CD4-positive, CD25-positive, alpha-beta regulatory T cell (primary cell): ENCODE data around the gene TCEAL4. TPM values are rescaled to one million over a fixed set of nuclear protein-coding genes. Genes with fewer than 3 reads are reported as not detected.
"Not testable (repeated sequence)": the region's sequence is repeated elsewhere in the genome, so short reads cannot be mapped to it uniquely, and the experiment has no call there.

Source experiments
- ATAC-seq, 2 donors: fragments of 150-1000 bp; cut with Tn5 transposase; one replicate each; pipeline ENCODE4 v1.10.0; 2021; ENCODE audit warnings: low read depth in 2 of 2, moderate number of reproducible peaks in 2 of 2, moderate library complexity in 1 of 2
- DNase-seq, 3 donors: peaks; one replicate each; pipeline versions ENCODE4 v3.0.0 to v3.0.0-alpha.2; 2012 to 2022; ENCODE audit warnings: mixed read lengths in 1 of 3
- H3K27ac ChIP-seq: one replicate; pipeline ENCODE4 v1.7.0; 2013; ENCODE audit warnings: mild to moderate bottlenecking, low read length; ENCODE audit not compliant: insufficient read depth, poor library complexity, severe bottlenecking
- H3K27me3 ChIP-seq: one replicate; pipeline ENCODE4 v1.7.0; 2013; ENCODE audit warnings: low read length; ENCODE audit not compliant: control insufficient read depth, insufficient read depth
- H3K36me3 ChIP-seq: one replicate; pipeline ENCODE4 v1.7.0; 2013; ENCODE audit warnings: mild to moderate bottlenecking, low read length, moderate library complexity; ENCODE audit not compliant: control insufficient read depth, insufficient read depth
- H3K4me1 ChIP-seq: 2 replicates; pipeline ENCODE4 v1.7.0; 2013; ENCODE audit warnings: mild to moderate bottlenecking, low read length; ENCODE audit not compliant: insufficient read depth, control insufficient read depth, poor library complexity, severe bottlenecking
- H3K4me3 ChIP-seq: one replicate; pipeline ENCODE4 v1.7.0; 2013; ENCODE audit warnings: low read depth, mild to moderate bottlenecking, low read length, moderate library complexity
- H3K9me3 ChIP-seq, 2 experiments: 1 replicate in 1 of 2; 2 replicates in 1 of 2; pipeline ENCODE4 v1.7.0; 2013; ENCODE audit warnings: low read length in 2 of 2, mild to moderate bottlenecking in 1 of 2, moderate library complexity in 1 of 2; ENCODE audit not compliant: control insufficient read depth in 2 of 2
- H3K27ac Mint-ChIP-seq, 3 donors: one replicate each; pipeline ENCODE4 v1.8.0; 2020 to 2022; ENCODE audit warnings: mild to moderate bottlenecking in 3 of 3, mixed read lengths in 3 of 3, moderate library complexity in 2 of 3
- H3K27me3 Mint-ChIP-seq: one replicate; pipeline ENCODE4 v1.8.0; 2022; ENCODE audit warnings: mild to moderate bottlenecking, mixed read lengths
- H3K36me3 Mint-ChIP-seq: one replicate; pipeline ENCODE4 v1.8.0; 2020; ENCODE audit warnings: mixed read lengths
- H3K4me1 Mint-ChIP-seq, 4 donors: one replicate each; pipeline ENCODE4 v1.8.0; 2020 to 2022; ENCODE audit warnings: mixed read lengths in 4 of 4, mild to moderate bottlenecking in 1 of 4
- H3K4me3 Mint-ChIP-seq, 4 donors: one replicate each; pipeline ENCODE4 v1.8.0; 2020 to 2022; ENCODE audit warnings: mild to moderate bottlenecking in 4 of 4, mixed read lengths in 4 of 4, moderate library complexity in 3 of 4
- H3K9me3 Mint-ChIP-seq, 7 donors: one replicate each; pipeline ENCODE4 v1.8.0; 2020 to 2022; ENCODE audit warnings: mixed read lengths in 7 of 7, mild to moderate bottlenecking in 3 of 7, moderate library complexity in 2 of 7
- polyA plus RNA-seq, 4 donors: library from polyadenylated mRNA; unstranded; fragments of 300-500 nt; fragmentation: Illumina TruSeq; gene quantifications; one replicate each; pipeline ENCODE4 v1.2.3, GENCODE V29; 2021
- total RNA-seq: library from RNA; stranded (reverse); gene quantifications from one replicate; pipeline ENCODE4 v1.2.3, GENCODE V29; 2022

The TCEAL4 gene
- total and polyA plus RNA-seq, 5 donors from 2014 or later, result 12.0 to 35.1 (median 23.5) TPM

- not testable (repeated sequence) for H3K4me3 ChIP-seq, ATAC-seq, DNase-seq, H3K4me1 ChIP-seq, H3K27ac Mint-ChIP-seq, H3K9me3 Mint-ChIP-seq, H3K27me3 ChIP-seq, H3K9me3 ChIP-seq, H3K27ac ChIP-seq, H3K36me3 ChIP-seq, H3K36me3 Mint-ChIP-seq, H3K4me3 Mint-ChIP-seq, H3K27me3 Mint-ChIP-seq
- peaks cover 4 to 24% (median 11%) of the 10 kb centered on the region in 4 donors for H3K4me1 Mint-ChIP-seq
Observed at GRCh38 chrX:103592295-103592694, 7.0 kb downstream of the TCEAL4 start.

DNA sequence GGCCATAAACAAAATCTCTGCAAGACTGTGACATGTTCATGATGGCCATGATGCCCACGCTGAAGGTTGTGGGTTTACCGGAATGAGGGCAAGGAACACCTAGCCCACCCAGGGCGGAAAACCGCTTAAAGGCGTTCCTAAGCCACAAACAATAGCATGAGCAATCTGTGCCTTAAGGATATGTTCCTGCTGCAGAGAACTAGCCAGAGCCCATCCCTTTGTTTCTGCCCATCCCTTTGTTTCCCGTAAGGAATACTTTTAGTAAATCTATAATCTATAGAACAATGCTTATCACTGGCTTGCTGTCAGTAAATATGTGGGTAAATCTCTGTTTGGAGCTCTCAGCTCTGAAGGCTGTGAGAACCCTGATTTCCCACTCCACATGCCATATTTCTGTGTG, 9.9 kb downstream of the TCEAL4 start:
- peaks cover 3 to 19% (median 9%) of the 10 kb centered on the region in 4 donors for H3K4me1 Mint-ChIP-seq
- not testable (repeated sequence) for H3K27ac ChIP-seq, ATAC-seq, H3K9me3 Mint-ChIP-seq, H3K4me3 Mint-ChIP-seq, H3K27me3 ChIP-seq, H3K9me3 ChIP-seq, DNase-seq, H3K4me1 ChIP-seq, H3K27me3 Mint-ChIP-seq, H3K4me3 ChIP-seq, H3K36me3 Mint-ChIP-seq, H3K36me3 ChIP-seq, H3K27ac Mint-ChIP-seq

GRCh38 chrX:103607364-103608305, 22.3 kb downstream of the TCEAL4 start, which contains the start of gene TCEAL3:
TCEAL3 (plus strand) TSS chrX:103607963; CDS start chrX:103609065, 1,102 bp downstream.
- H3K36me3 Mint-ChIP-seq, result peaks cover 3% of the 10 kb centered on the region
- peak within 1 kb of the TSS; percentile 60 to 86 (median 80) for H3K27ac Mint-ChIP-seq
- ATAC-seq, result peak; percentile 65 to 71

GRCh38 chrX:103608306-103608963, 23.1 kb downstream of the TCEAL4 start:
- H3K4me3 ChIP-seq, result no peak overlapping the region
- no peaks in the 10 kb centered on the region for H3K4me1 ChIP-seq
- Mint-ChIP-seq H3K27me3 (peaks cover 12% of the 10 kb centered on the region), H3K4me3 (peak overlapping the region; percentile 50 to 93 (median 85)), H3K4me1 (peaks cover 0 to 12% (median 3%) of the 10 kb centered on the region in 4 donors), H3K27ac (peak overlapping the region; percentile 60 to 80 (median 63)), H3K9me3 (no peaks in the 10 kb centered on the region), H3K36me3 (no peaks in the 10 kb centered on the region)
- ATAC-seq, result no peak
- DNase-seq, result no peak
- H3K36me3 ChIP-seq, result no peaks in the 10 kb centered on the region
- H3K27ac ChIP-seq, result no peak overlapping the region
- no peaks in the 10 kb centered on the region for H3K9me3 ChIP-seq
- peaks cover 3% of the 10 kb centered on the region for H3K27me3 ChIP-seq

More at GRCh38 chrX:103607364-103608305, 22.3 kb downstream of the TCEAL4 start, which contains the start of gene TCEAL3:
- Mint-ChIP-seq H3K9me3 (peaks cover 0 to 2% (median 0%) of the 10 kb centered on the region in 7 donors), H3K4me3 (peak within 1 kb of the TSS; percentile 50 to 93 (median 85)), H3K4me1 (peaks cover 0 to 12% (median 3%) of the 10 kb centered on the region in 4 donors), H3K27me3 (peaks cover 12% of the 10 kb centered on the region)
- peak; percentile 19 to 48 (median 36) for DNase-seq
- H3K27ac ChIP-seq, result peak within 1 kb of the TSS; percentile 5
- H3K27me3 ChIP-seq, result peaks cover 3% of the 10 kb centered on the region
- no peaks in the 10 kb centered on the region for H3K9me3 ChIP-seq
- no peaks in the 10 kb centered on the region for H3K36me3 ChIP-seq
- no peaks in the 10 kb centered on the region for H3K4me1 ChIP-seq
- peak within 1 kb of the TSS; percentile 53 for H3K4me3 ChIP-seq

DNA sequence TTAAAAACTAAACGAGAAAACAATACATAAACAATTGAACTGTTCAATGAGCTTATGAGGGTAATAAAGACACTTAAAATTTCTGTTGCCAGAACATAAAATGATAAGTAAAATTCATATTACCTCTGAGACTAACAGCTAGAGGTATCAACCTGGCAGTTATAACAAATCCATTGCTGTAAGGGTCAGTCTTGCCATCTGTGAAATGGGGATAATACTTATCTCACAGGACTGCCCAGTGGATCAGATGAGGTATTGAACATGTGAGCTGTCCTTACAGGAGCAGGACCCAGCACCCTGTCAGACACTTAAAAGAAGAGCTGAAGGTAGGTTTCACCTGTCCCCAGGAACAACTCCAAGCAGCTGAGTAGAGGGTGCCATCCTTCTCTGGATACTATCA, 25.0 kb downstream of the TCEAL4 start:
- H3K4me3 ChIP-seq, result no peak overlapping the region
- H3K4me3 Mint-ChIP-seq, result peak overlapping the region in 2 of 4 donors; percentile 32 to 61
- H3K36me3 ChIP-seq, result no peaks in the 10 kb centered on the region
- no peaks in the 10 kb centered on the region for H3K9me3 Mint-ChIP-seq
- no peak overlapping the region for H3K27ac Mint-ChIP-seq
- no peak for ATAC-seq
- H3K27ac ChIP-seq, result no peak overlapping the region
- no peak for DNase-seq
- H3K36me3 Mint-ChIP-seq, result no peaks in the 10 kb centered on the region
- no peaks in the 10 kb centered on the region for H3K9me3 ChIP-seq
- H3K4me1 ChIP-seq, result no peaks in the 10 kb centered on the region
- peaks cover 12% of the 10 kb centered on the region for H3K27me3 Mint-ChIP-seq
- peaks cover 3% of the 10 kb centered on the region for H3K27me3 ChIP-seq
- H3K4me1 Mint-ChIP-seq, result peaks cover 0 to 12% (median 3%) of the 10 kb centered on the region in 4 donors

- no peak for ATAC-seq
- H3K36me3 ChIP-seq, result no peaks in the 10 kb centered on the region
- H3K4me1 ChIP-seq, result no peaks in the 10 kb centered on the region
- H3K9me3 Mint-ChIP-seq, result no peaks in the 10 kb centered on the region
- peaks cover 0 to 4% (median 0%) of the 10 kb centered on the region in 4 donors for H3K4me1 Mint-ChIP-seq
- no peak overlapping the region for H3K4me3 Mint-ChIP-seq
- H3K9me3 ChIP-seq, result no peaks in the 10 kb centered on the region
- no peak for DNase-seq
- H3K4me3 ChIP-seq, result no peak overlapping the region
- H3K27me3 Mint-ChIP-seq, result peaks cover 6% of the 10 kb centered on the region
- no peaks in the 10 kb centered on the region for H3K36me3 Mint-ChIP-seq
- H3K27me3 ChIP-seq, result no peaks in the 10 kb centered on the region
- H3K27ac ChIP-seq, result no peak overlapping the region
- no peak overlapping the region for H3K27ac Mint-ChIP-seq
Observed at GRCh38 chrX:103613362-103613890, 28.1 kb downstream of the TCEAL4 start.

DNA sequence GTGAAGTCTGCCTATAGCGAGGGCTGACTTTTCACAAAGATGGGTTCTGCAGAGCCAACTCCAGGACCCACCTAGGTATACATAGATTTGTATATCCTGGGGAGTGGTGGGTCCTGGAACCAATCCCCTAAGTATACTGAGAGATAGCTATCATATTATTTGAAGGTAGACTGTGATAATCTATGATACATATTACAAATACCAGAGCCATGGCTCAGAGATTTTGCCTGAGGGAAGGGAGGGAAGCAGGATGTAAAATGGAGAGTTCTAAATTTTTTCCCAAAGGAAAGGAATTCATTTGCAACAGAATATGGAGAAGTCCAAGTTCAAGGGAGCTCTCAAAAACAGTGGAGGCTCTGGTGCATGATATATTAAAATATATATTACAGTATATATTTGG, 29.7 kb downstream of the TCEAL4 start:
- H3K9me3 Mint-ChIP-seq, result no peaks in the 10 kb centered on the region
- H3K36me3 Mint-ChIP-seq, result no peaks in the 10 kb centered on the region
- ATAC-seq (no peak), DNase-seq (no peak)
- Histone ChIP-seq H3K27ac (no peak overlapping the region), H3K4me3 (no peak overlapping the region), H3K27me3 (no peaks in the 10 kb centered on the region), H3K9me3 (no peaks in the 10 kb centered on the region), H3K36me3 (no peaks in the 10 kb centered on the region), H3K4me1 (no peaks in the 10 kb centered on the region)
- no peaks in the 10 kb centered on the region for H3K27me3 Mint-ChIP-seq
- no peak overlapping the region for H3K4me3 Mint-ChIP-seq
- H3K4me1 Mint-ChIP-seq, result no peaks in the 10 kb centered on the region
- no peak overlapping the region for H3K27ac Mint-ChIP-seq
